GM19397 (cell line): ENCODE measurements around the gene LGALS7B.
"Not testable (repeated sequence)": the region's sequence is repeated elsewhere in the genome, so short reads cannot be mapped to it uniquely, and the experiment has no call there.

Source experiments
- ATAC-seq: cut with Tn5 transposase; IDR thresholded peaks from one replicate; pipeline ENCODE4 v1.9.1; 2021; ENCODE audit warnings: mild to moderate bottlenecking, moderate library complexity; ENCODE audit not compliant: unreplicated experiment

The LGALS7B gene

GRCh38 chr19:38788478-38789243 lies at the start of gene LGALS7B:
Gene LGALS7B, plus strand, starts transcription at chr19:38789200. Its CDS starts 27 bp downstream, at chr19:38789227.
- no peak for ATAC-seq

GRCh38 chr19:38739440-38740256 lies 49.4 kb upstream of the LGALS7B start:
- ATAC-seq: no peak

DNA sequence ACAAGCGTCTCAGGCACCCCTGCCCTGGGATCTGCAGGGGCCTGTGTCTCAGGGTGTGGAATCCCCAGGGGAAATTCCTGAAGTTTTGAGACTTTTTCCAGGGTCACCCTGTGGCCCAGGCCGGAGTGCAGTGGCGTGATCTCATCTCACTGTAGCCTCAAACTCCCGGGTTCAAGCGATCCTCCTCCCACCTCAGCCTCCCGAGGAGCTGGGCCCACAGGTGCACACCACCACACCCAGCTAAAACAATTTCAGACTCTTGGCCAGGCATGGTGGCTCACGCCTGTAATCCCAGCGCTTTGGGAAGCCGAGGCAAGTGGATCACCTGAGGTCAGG lies 48.8 kb upstream of the LGALS7B start:
- ATAC-seq: no peak

- no peak for ATAC-seq
Observed at GRCh38 chr19:38740932-38741331, 48.1 kb upstream of the LGALS7B start.

GRCh38 chr19:38741670-38742069 lies 47.3 kb upstream of the LGALS7B start:
- ATAC-seq: no peak

DNA sequence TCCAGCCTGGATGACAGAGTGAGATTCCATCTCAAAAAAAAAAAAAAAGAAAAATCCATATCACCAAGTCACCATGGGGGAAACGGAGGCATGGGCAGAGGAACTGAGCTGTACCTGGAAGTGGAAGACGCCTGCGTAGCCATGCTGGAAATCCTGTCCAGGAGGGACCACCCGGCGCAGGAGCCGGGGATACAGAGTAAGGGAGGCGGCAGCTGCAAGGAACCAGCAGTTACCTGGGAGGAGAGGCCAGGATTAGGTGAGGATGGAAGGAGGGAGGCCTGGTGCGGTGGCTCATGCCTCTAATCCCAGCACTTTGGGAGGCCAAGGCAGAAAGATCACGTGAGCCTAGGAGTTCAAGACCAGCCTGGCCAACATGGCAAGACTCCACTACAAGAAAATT lies 46.7 kb upstream of the LGALS7B start:
- no peak for ATAC-seq

DNA sequence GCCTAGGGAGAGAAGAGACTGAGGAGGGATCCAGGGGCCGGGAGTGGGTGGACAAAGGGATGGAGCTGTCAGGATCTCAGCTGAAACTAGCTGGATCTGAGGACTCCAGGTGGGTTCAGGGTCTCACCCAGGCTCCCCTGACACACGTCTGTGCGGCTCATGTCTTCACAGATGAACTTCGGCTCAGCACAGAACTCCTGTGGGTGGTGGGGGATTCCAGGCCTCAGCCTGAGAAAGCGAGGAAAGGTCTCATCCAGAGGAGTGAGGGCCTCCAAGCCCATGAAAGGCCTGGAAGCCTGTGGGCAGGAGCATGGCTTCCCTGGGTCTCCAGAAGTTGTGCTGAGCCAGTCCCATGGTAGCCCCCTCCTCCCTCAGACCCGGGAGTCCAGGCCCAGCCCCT lies 46.1 kb upstream of the LGALS7B start:
- no peak for ATAC-seq

- ATAC-seq: no peak
Observed at GRCh38 chr19:38743394-38744297, 45.4 kb upstream of the LGALS7B start.

DNA sequence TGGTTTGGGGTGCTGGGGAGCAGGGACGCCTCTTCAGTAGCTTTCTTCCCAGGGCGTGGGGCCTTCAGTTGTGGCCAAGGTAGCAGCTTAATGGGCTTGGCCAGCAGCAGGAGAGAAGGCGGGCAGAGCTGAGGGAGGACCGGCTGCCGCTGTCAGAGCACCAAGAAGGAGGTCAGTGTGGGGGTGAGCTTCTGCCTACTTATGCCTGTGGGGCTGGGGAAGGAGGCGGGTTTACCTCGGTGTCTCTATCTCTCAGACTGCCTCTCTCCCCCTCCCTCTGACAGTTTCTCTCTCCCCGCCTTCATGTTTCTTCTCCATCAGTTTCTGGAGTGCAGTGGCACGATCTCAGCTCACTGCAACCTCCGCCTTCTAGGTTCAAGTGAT lies 44.7 kb upstream of the LGALS7B start, which contains the start of gene CAPN12:
TSS of gene CAPN12 (minus strand) at position 177 of the 384 bp plus-strand sequence. CDS start 309 bp downstream, outside the sequence.
- ATAC-seq: no peak

GRCh38 chr19:38744874-38745273 lies 44.1 kb upstream of the LGALS7B start:
- ATAC-seq: no peak

- no peak for ATAC-seq
Observed at GRCh38 chr19:38745316-38745715, 43.7 kb upstream of the LGALS7B start.

DNA sequence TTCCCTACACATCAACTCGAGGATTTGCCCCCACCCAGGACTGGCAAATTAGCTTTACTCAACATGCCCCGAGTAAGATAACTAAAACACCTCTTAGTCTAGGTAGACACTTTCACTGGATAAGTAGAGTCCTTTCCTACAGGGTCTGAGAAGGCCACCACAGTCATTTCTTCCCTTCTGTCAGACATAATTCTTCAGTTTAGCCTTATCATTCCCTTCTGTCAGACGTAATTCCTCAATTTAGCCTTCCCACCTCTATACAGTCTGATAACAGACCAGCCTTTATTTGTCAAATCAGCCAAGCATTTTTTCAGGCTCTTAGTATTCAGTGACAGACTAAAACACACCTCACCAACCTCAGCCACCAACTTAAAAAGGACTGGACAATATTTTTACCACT lies 35.2 kb upstream of the LGALS7B start:
- not testable (repeated sequence) for ATAC-seq

DNA sequence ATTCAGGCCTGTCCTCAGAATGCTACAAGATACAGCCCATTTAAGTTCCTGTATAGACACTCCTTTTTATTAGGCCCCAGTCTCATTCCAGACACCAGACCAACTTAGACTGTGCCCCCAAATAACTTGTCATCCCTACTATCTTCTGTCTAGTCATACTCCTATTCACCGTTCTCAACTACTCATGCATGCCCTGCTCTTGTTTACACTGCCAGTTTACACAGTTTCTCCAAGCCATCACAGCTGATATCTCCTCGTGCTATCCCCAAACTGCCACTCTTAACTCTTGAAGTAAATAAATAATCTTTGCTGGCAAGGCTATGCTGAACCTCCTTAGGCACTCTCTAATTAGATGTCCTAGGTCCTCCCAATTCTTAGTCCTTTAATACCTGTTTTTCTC lies 34.8 kb upstream of the LGALS7B start:
- ATAC-seq: not testable (repeated sequence)

GRCh38 chr19:38759590-38760003 lies 29.4 kb upstream of the LGALS7B start:
- ATAC-seq: no peak

- not testable (repeated sequence) for ATAC-seq
Observed at GRCh38 chr19:38760805-38761517, 28.0 kb upstream of the LGALS7B start.

- not testable (repeated sequence) for ATAC-seq
Observed at GRCh38 chr19:38761884-38762389, 27.1 kb upstream of the LGALS7B start.

DNA sequence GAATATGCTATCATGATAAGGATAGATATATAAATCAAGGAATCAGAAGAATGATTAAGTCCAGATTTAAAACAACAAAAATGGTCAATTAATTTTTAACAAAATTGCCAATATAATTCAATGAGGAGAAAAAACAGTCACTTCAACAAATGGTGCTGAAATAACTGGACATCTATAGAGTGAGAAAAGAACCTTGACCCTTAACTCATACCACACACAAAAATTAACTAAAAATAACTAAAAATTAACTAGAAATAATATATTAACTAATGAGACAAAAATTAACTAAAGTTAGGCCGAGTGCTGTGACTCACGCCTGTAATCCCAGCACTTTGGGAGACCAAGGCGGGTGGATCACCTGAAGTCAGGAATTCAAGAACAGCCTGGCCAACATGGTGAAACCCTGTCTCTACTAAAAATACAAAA lies 25.2 kb upstream of the LGALS7B start:
- no peak for ATAC-seq

- ATAC-seq: no peak
Observed at GRCh38 chr19:38765214-38765613, 23.8 kb upstream of the LGALS7B start.

DNA sequence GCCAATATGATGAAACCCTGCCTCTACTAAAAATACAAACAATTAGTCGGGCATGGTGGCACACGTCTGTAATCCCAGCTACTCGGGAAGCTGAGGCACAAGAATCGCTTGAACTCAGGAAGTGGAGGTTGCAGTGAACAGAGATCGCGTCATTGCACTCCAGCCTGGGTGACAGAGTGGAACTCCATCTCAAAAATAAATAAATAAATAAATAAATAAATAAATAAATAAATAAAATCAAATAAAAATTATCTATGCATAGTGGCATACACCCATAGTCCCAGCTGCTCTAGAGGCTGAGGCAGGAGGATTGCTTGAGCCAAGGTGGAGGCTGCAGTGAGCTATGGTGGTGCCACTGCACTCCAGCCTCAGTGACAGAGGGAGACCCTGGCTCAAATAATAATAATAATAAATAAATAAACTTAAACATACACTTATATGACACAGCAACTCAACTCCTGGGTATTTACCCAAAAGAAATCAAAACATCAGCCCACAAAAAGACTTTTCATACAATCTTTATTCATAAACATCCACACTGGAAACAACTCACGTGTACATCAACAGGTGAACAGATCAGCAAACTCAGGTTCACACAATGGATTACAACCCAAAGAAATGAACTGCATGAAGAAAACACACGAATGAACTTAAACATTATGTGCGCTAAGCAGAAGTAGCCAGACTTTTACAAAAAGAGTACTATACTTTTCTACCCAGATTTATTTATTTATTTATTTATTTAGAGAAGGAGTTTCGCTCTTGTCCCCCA lies 22.5 kb upstream of the LGALS7B start:
- ATAC-seq: no peak
